Activated naive CD4-positive, alpha-beta T cell treated with anti-CD3 and anti-CD28 coated beads for 36 hours (primary cell): ENCODE results near the gene KCNJ13. TPM values are rescaled to one million over a fixed set of nuclear protein-coding genes. Genes with fewer than 3 reads are reported as not detected.

Experiments
- CTCF ChIA-PET: fragments of 350-600 bp; sonication (Branson Sonifier 250); formaldehyde crosslinking; loops from one replicate; lab custom pipeline; 2021; ENCODE audit warnings: antibody characterized with exemption; lab: Charles Lee
- DNase-seq: peaks from one replicate; pipeline ENCODE4 v3.0.0-alpha.2; 2020
- H3K27ac Mint-ChIP-seq: one replicate; pipeline ENCODE4 v1.8.0; 2021; ENCODE audit warnings: mild to moderate bottlenecking, mixed read lengths
- H3K27me3 Mint-ChIP-seq: one replicate; pipeline ENCODE4 v1.8.0; 2021; ENCODE audit warnings: low read depth, mixed read lengths
- H3K36me3 Mint-ChIP-seq: one replicate; pipeline ENCODE4 v1.8.0; 2021; ENCODE audit warnings: low read depth, mixed read lengths
- H3K4me1 Mint-ChIP-seq: one replicate; pipeline ENCODE4 v1.8.0; 2021; ENCODE audit warnings: low read depth, mixed read lengths
- H3K4me3 Mint-ChIP-seq: one replicate; pipeline ENCODE4 v1.8.0; 2021; ENCODE audit warnings: mild to moderate bottlenecking, moderate library complexity, mixed read lengths
- H3K9me3 Mint-ChIP-seq: one replicate; pipeline ENCODE4 v1.8.0; 2021; ENCODE audit warnings: mixed read lengths
- intact Hi-C: fragments of 100-400 bp; cut with micrococcal nuclease; formaldehyde crosslinking; loops from one replicate; pipeline ENCODE4 v1.15.1; 2023
- total RNA-seq, 2 experiments: library from RNA; stranded (reverse); gene quantifications; one replicate each; pipeline ENCODE4 v1.2.3, GENCODE V29; 2021

KCNJ13 gene
- not detected for total RNA-seq

DNA sequence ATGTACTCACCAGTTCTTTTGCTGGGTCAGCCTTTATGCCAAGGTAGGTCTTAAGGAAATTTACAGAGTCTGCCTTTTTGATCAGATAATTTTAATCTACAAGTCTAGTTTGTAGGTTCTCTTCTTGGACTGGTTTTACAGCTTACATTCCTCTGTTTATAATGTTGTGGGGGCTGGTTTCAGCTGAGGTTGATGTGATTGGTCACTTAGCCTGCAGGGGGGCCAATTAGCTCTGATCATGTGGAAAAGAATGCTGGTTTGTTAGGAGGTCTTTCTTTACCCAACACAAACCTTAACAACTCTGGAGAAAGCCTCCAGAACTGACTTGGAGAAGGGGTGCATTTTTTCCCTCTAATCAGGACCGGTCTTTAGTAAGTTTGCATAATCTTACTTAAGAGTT is at the start of gene KCNJ13:
Gene KCNJ13 (minus strand): TSS at position 131 of the 400 bp plus-strand sequence. CDS start 5,203 bp downstream, outside the sequence.
- Mint-ChIP-seq H3K27me3 (no peaks in the 10 kb centered on the region), H3K36me3 (peaks cover 12% of the 10 kb centered on the region), H3K27ac (no peak within 1 kb of the TSS), H3K4me3 (no peak within 1 kb of the TSS), H3K4me1 (peaks cover 14% of the 10 kb centered on the region), H3K9me3 (no peaks in the 10 kb centered on the region)
- CTCF ChIA-PET = no interaction called here
- intact Hi-C loops = no loop called here
- no peak for DNase-seq

DNA sequence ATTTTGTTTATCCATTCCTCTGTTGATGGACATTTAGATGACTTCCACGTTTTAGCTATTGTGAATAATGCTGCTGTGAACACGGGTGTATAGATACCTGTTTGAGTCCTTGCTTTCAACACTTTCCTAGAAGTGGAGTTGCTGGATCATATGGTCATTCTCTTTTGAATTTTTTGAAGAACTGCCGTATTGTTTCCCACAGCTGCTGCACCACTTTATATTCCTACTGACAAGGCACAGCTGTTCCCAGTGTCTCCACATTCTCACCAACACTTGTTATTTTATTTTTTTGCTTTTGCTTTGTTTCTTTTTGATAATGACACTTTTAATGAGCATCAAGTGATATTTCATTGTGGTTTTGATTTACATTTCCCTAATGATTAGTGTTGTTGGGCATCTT is 41.4 kb upstream of the KCNJ13 start:
- H3K9me3 Mint-ChIP-seq = no peaks in the 10 kb centered on the region
- CTCF ChIA-PET = no interaction called here
- H3K4me1 Mint-ChIP-seq = peaks cover 6% of the 10 kb centered on the region
- intact Hi-C loops = no loop called here
- H3K27ac Mint-ChIP-seq = no peak overlapping the region
- no peak for DNase-seq
- no peak overlapping the region for H3K4me3 Mint-ChIP-seq
- H3K36me3 Mint-ChIP-seq = peaks cover 30% of the 10 kb centered on the region
- no peaks in the 10 kb centered on the region for H3K27me3 Mint-ChIP-seq

DNA sequence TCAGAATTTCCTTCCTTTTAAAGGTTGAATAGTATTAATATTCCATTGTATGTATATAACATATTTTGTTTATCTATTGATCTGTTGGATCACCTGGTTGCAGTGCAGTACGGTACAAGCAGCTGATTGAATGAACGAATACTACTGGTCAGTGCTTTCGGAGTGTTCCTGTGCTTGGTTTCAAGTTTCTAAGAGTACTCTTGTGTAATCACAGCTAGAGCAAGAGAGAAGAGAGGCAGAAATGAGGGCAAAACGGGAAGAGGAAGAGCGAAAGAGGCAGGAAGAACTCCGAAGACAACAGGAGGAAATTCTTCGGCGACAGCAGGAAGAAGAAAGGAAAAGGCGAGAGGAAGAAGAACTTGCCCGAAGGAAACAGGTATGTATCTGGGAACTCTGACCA is 40.3 kb upstream of the KCNJ13 start:
- H3K4me3 Mint-ChIP-seq = no peak overlapping the region
- no peak overlapping the region for H3K27ac Mint-ChIP-seq

DNA sequence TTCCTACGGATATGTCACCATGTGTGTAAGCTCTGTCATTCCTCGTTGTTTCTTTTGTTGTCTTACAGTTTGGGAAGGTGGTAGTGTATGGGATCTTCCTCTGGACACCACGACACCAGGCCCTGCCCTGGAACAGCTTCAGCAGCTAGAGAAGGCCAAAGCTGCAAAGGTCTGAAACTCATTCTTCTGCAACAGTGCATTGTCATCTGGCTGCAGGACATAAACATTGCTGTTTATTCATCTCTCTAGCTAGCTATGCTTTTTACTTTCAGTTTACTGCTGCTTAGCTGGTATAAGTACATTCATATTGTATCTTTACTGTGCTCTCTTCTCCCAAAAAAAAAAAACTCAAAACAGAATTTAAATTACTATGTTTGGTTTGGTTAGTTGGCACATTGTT is 39.2 kb upstream of the KCNJ13 start:
- intact Hi-C loops = no loop called here
- DNase-seq = no peak
- CTCF ChIA-PET = no interaction called here
- Mint-ChIP-seq H3K27me3 (no peaks in the 10 kb centered on the region), H3K4me1 (peaks cover 6% of the 10 kb centered on the region), H3K27ac (no peak overlapping the region), H3K9me3 (no peaks in the 10 kb centered on the region), H3K36me3 (peaks cover 28% of the 10 kb centered on the region), H3K4me3 (no peak overlapping the region)

More for the DNA sequence above, 40.3 kb upstream of the KCNJ13 start:
- no peaks in the 10 kb centered on the region for H3K9me3 Mint-ChIP-seq
- peaks cover 6% of the 10 kb centered on the region for H3K4me1 Mint-ChIP-seq
- intact Hi-C loops = no loop called here
- H3K27me3 Mint-ChIP-seq = no peaks in the 10 kb centered on the region
- DNase-seq = no peak
- peaks cover 29% of the 10 kb centered on the region for H3K36me3 Mint-ChIP-seq
- CTCF ChIA-PET = no interaction called here

DNA sequence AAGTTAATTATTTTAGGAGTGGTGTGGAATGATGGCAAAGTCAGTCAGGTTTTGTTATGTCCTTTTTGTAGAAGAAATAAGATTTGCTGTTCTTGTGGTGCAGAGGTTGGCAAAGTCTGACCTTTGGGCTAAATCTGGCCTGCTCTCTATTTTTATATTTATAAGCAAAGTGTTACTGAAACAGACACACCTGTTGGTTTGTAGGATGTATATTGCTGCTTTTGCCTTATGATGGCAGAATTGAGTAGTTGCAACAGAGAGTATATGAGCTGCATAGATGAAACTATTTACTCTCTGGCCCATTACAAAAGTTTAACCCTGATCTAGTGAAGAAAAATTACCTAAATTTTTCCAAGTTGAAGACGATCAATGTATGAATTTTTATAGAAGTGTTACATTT is 34.1 kb upstream of the KCNJ13 start:
- Mint-ChIP-seq H3K4me1 (no peaks in the 10 kb centered on the region), H3K27ac (no peak overlapping the region), H3K9me3 (no peaks in the 10 kb centered on the region), H3K27me3 (no peaks in the 10 kb centered on the region), H3K36me3 (peaks cover 19% of the 10 kb centered on the region), H3K4me3 (no peak overlapping the region)
- intact Hi-C loops = no loop called here
- no peak for DNase-seq
- CTCF ChIA-PET = no interaction called here

DNA sequence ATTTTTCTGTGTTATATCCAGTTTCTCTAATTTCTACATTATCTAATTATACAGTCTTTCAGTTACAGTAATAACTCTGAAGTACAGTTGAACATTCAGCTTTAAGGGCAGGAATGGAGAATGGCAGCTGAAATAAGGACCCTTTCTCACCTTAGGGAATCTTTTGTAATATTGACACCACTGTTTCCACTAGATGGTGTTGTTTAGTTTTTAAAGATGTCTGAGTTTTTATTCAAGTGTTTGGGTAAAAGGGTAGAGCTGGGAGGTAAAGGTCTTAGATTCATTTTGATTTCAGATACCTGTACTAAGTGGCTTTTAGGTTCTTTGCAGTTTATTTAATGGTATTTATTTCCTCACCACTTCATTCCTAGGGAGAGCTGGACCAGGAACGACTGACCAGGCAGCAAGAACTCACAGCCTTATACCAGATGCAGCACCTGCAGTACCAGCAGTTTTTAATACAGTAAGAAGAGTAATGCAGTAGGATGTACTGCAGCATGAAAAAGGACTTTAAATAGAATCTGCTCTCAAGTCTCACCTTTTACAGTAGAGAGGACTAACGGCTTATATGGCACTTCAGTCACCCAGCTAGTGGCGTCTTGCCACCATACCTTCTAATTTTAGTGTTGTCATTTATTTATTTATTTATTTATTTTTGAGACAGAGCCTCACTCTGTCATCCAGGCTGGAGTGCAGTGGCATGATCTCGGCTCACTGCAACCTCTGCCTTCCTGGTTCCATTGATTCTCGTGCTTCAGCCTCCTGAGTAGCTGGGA is 33.2 kb upstream of the KCNJ13 start:
- Mint-ChIP-seq H3K9me3 (no peaks in the 10 kb centered on the region), H3K4me1 (no peaks in the 10 kb centered on the region), H3K36me3 (peaks cover 17% of the 10 kb centered on the region), H3K27ac (no peak overlapping the region), H3K4me3 (no peak overlapping the region), H3K27me3 (no peaks in the 10 kb centered on the region)
- no peak for DNase-seq
- CTCF ChIA-PET = no interaction called here
- intact Hi-C loops = loop anchor here (1.0 kb wide), 1 partner anchor 442 kb away; the partner anchor contains the start of gene ATG16L1

DNA sequence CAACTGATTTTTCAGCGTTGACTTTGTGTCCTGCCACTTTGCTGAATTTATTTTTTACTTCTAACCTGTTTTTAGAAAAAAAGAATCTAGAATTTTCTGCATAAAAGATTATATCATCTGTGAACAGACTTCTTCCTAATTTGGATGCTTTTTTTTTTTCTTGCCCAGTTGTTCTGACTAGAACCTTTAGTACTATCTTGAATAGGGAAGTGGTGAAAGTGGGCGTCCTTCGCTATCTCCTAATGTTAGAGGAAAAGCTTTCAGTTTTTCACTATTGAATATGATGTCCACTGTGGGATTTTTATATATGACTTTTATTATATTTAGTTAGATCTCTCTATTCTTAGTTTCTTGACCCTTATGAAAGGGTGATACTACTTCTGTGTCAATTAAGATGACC is 25.7 kb upstream of the KCNJ13 start:
- intact Hi-C loops = no loop called here
- CTCF ChIA-PET = no interaction called here
- H3K27me3 Mint-ChIP-seq = no peaks in the 10 kb centered on the region
- no peak overlapping the region for H3K27ac Mint-ChIP-seq
- peaks cover 48% of the 10 kb centered on the region for H3K36me3 Mint-ChIP-seq
- no peak overlapping the region for H3K4me3 Mint-ChIP-seq
- DNase-seq = no peak
- peaks cover 4% of the 10 kb centered on the region for H3K9me3 Mint-ChIP-seq
- H3K4me1 Mint-ChIP-seq = no peaks in the 10 kb centered on the region

DNA sequence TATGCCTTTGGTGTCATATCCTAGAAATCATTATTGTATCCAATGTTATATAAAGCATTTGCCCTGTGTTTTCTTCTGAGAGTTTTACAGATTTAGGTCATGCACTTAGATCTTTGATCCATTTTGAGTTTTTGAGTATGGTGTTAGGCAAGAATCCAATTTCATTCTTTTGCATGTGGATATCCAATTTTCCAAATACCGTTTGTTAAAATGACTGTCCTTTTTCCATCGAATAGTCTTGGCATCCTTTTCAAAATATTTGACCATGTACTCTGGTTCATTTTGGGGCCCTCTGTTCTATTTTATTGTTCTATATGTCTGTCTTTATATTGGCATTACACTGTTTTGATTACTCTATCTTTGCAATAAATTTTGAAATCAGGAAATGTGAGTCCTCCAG is 23.8 kb upstream of the KCNJ13 start:
- no peaks in the 10 kb centered on the region for H3K4me1 Mint-ChIP-seq
- DNase-seq = no peak
- no peak overlapping the region for H3K4me3 Mint-ChIP-seq
- intact Hi-C loops = no loop called here
- no peak overlapping the region for H3K27ac Mint-ChIP-seq
- no peaks in the 10 kb centered on the region for H3K27me3 Mint-ChIP-seq
- CTCF ChIA-PET = no interaction called here
- H3K9me3 Mint-ChIP-seq = peaks cover 4% of the 10 kb centered on the region
- H3K36me3 Mint-ChIP-seq = peaks cover 57% of the 10 kb centered on the region

DNA sequence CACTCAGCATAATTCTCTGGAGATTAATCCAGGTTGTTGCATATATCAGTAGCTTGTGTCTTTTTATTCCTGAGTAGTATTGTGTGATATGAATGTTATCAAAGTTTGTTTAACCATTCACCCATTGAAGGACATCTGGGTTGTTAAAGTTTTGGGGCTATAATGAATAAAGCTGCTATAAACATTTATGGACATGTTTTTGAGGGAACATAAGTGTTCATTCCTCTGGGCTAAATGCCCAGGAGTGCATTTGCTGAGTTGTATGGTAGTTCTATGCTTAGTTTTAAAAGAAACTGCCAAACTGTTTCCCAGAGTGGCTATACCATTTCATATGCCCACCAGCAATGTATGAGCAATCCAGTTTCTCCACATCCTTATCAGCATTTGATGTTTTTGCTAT is 21.8 kb upstream of the KCNJ13 start:
- Mint-ChIP-seq H3K36me3 (peaks cover 56% of the 10 kb centered on the region), H3K4me3 (no peak overlapping the region), H3K4me1 (no peaks in the 10 kb centered on the region), H3K9me3 (peaks cover 4% of the 10 kb centered on the region), H3K27me3 (no peaks in the 10 kb centered on the region), H3K27ac (no peak overlapping the region)
- CTCF ChIA-PET = interaction anchor here (0.6 kb wide), 1 partner anchor 115 kb away, joined by 3 read pairs; no protein-coding TSS in a partner anchor
- DNase-seq = no peak
- intact Hi-C loops = no loop called here

DNA sequence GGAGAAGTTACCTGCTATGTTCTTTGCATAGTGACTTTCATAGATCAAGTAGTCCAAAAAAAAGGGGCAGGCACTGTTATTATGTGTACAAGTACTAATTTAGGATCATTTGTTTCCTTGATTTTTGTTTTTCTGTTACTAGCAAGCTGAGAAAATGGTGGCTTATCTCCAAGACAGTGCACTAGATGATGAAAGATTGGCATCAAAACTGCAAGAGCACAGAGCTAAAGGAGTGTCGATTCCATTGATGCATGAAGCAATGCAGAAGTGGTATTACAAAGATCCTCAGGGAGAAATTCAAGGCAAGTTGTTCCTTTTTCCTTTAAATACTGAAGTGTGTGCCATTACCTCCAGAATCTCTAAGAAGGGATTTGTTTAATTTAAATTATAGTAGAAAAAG is 19.6 kb upstream of the KCNJ13 start:
- peaks cover 52% of the 10 kb centered on the region for H3K36me3 Mint-ChIP-seq

DNA sequence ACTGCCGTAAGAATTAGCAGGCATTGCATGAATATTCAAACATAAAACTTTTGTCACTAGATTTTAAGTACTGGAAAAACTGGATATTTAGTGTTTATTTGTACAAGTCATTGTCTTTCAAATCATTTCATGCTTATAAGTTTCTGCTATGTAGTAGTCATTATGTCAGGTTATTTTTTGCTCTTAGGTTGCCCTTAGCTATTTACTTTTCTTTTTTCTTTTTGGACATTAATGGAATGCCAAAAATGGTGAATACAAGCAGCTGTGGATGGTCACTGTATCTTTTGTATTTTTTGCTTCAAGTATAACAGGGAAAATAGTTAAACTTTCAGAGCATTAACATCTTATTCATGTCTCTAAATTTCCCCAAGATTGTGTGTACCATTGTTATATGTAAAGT is 18.6 kb upstream of the KCNJ13 start:
- Mint-ChIP-seq H3K9me3 (no peaks in the 10 kb centered on the region), H3K36me3 (peaks cover 49% of the 10 kb centered on the region), H3K27me3 (no peaks in the 10 kb centered on the region), H3K4me1 (no peaks in the 10 kb centered on the region), H3K27ac (no peak overlapping the region), H3K4me3 (no peak overlapping the region)
- CTCF ChIA-PET = no interaction called here
- intact Hi-C loops = no loop called here
- DNase-seq = no peak

More for the DNA sequence above, 19.6 kb upstream of the KCNJ13 start:
- CTCF ChIA-PET = no interaction called here
- intact Hi-C loops = no loop called here
- H3K27me3 Mint-ChIP-seq = no peaks in the 10 kb centered on the region
- no peak overlapping the region for H3K27ac Mint-ChIP-seq
- H3K9me3 Mint-ChIP-seq = no peaks in the 10 kb centered on the region
- H3K4me3 Mint-ChIP-seq = no peak overlapping the region
- DNase-seq = no peak
- no peaks in the 10 kb centered on the region for H3K4me1 Mint-ChIP-seq

DNA sequence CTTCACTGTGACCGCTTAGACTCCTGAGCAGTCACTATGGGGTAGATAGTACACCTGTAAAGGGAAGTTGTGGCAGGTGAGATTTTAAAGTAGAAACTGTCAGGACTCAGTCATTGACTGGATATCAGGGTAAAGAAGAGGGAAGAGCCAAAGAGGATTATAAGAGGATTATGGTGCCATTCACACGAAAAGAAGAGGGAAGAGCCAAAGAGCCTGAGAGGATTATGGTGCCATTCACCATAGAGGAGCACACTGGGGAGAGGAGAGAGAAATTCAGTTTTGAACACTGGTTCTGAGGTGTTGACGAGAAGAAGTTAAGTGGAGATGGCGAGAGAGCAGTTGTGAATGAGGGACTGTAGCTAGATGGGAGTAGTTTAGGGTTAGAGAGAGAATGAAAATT is 16.9 kb upstream of the KCNJ13 start:
- H3K36me3 Mint-ChIP-seq = peaks cover 45% of the 10 kb centered on the region
- no peak overlapping the region for H3K4me3 Mint-ChIP-seq
- no peak overlapping the region for H3K27ac Mint-ChIP-seq
- H3K27me3 Mint-ChIP-seq = no peaks in the 10 kb centered on the region
- no peaks in the 10 kb centered on the region for H3K4me1 Mint-ChIP-seq
- DNase-seq = no peak
- H3K9me3 Mint-ChIP-seq = no peaks in the 10 kb centered on the region
- intact Hi-C loops = no loop called here
- CTCF ChIA-PET = interaction anchor here (0.6 kb wide), 1 partner anchor 490 kb away, joined by 4 read pairs; no protein-coding TSS in a partner anchor

DNA sequence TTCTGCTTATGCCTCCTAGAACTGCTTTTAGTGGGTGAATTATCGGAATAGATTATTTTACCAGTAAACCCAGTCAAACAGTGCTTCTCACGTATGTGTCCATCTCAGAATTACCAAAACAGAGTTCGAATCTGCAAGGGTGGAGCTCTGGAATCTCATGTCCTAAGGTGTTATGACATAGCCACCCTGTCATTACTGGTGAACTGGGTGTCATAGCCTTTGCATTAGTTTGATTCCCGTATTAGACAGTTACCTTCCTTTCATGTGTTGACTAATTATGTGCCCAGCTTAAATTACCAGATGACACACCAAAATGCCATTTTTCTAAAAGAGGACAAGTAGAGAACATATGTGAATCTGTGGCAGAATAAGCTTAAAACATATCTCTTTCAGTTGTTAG is 15.2 kb upstream of the KCNJ13 start:
- peaks cover 41% of the 10 kb centered on the region for H3K36me3 Mint-ChIP-seq
- CTCF ChIA-PET = interaction anchor here (1.5 kb wide), 1 partner anchor 186 kb away, joined by 4 read pairs; no protein-coding TSS in a partner anchor
- intact Hi-C loops = no loop called here
- H3K4me1 Mint-ChIP-seq = no peaks in the 10 kb centered on the region
- no peaks in the 10 kb centered on the region for H3K27me3 Mint-ChIP-seq
- H3K27ac Mint-ChIP-seq = peak overlapping the region; percentile 3
- H3K9me3 Mint-ChIP-seq = no peaks in the 10 kb centered on the region
- no peak overlapping the region for H3K4me3 Mint-ChIP-seq
- DNase-seq = no peak
